Panc1 (cell line): Measurements from ENCODE around the gene AKIRIN2.

Source experiments
- CTCF ChIP-seq: fragments of 450-650 bp; IDR thresholded peaks from 2 replicates; pipeline ENCODE4 v1.5.1; 2017; ENCODE audit warnings: mild to moderate bottlenecking
- POLR2AphosphoS5 ChIP-seq: IDR thresholded peaks from 2 replicates; pipeline ENCODE4 v1.6.1; 2012; ENCODE audit warnings: mild to moderate bottlenecking, low read depth, low read length, moderate library complexity

- no peak for TF ChIP-seq CTCF
- no peak for TF ChIP-seq POLR2AphosphoS5
Measured at GRCh38 chr6:87656857-87657256, 45.2 kb downstream of the AKIRIN2 start.
